GM19455 (cell line): Measurements from ENCODE around the gene SAA1.

Experiments
- ATAC-seq: cut with Tn5 transposase; IDR thresholded peaks from one replicate; pipeline ENCODE4 v1.9.1; 2021; ENCODE audit not compliant: unreplicated experiment

Gene SAA1

GRCh38 chr11:18265949-18266348 is at the start of gene SAA1:
TSS of gene SAA1 (plus strand) at chr11:18266264. CDS start at chr11:18266888, 624 bp downstream.
- no peak for ATAC-seq

GRCh38 chr11:18221274-18221876 is 44.7 kb upstream of the SAA1 start:
- no peak for ATAC-seq

GRCh38 chr11:18222814-18223421 is 43.1 kb upstream of the SAA1 start:
- no peak for ATAC-seq

- no peak for ATAC-seq
Observed at GRCh38 chr11:18223591-18224387, 42.3 kb upstream of the SAA1 start.

GRCh38 chr11:18225913-18226312 is 40.2 kb upstream of the SAA1 start:
- no peak for ATAC-seq

- peak; percentile 97 for ATAC-seq
Observed at GRCh38 chr11:18229501-18229900, 36.6 kb upstream of the SAA1 start.

GRCh38 chr11:18230859-18231258 is 35.2 kb upstream of the SAA1 start:
- no peak for ATAC-seq

GRCh38 chr11:18233912-18234311 is 32.2 kb upstream of the SAA1 start:
- ATAC-seq, result no peak

- no peak for ATAC-seq
Observed at GRCh38 chr11:18235394-18236334, 30.4 kb upstream of the SAA1 start.

GRCh38 chr11:18236664-18237356 is 29.3 kb upstream of the SAA1 start, which contains the start of gene SAA4:
TSS of gene SAA4 (minus strand) at chr11:18236802. CDS start at chr11:18235926, 876 bp downstream.
- ATAC-seq, result no peak

GRCh38 chr11:18239655-18240054 is 26.4 kb upstream of the SAA1 start:
- no peak for ATAC-seq

GRCh38 chr11:18243783-18244362 is 22.2 kb upstream of the SAA1 start:
- ATAC-seq, result no peak

- no peak for ATAC-seq
Observed at GRCh38 chr11:18245396-18245795, 20.7 kb upstream of the SAA1 start.

- peak; percentile 80 for ATAC-seq
Observed at GRCh38 chr11:18246379-18247190, 19.5 kb upstream of the SAA1 start.

GRCh38 chr11:18247191-18247581 is 18.9 kb upstream of the SAA1 start:
- peak; percentile 6 for ATAC-seq

GRCh38 chr11:18248561-18248960 is 17.5 kb upstream of the SAA1 start, which contains the start of gene SAA2:
TSS of gene SAA2 (minus strand) at chr11:18248668. CDS start at chr11:18248011, 657 bp downstream.
- no peak for ATAC-seq

GRCh38 chr11:18253233-18253632 is 12.8 kb upstream of the SAA1 start:
- no peak for ATAC-seq

GRCh38 chr11:18253778-18254338 is 12.2 kb upstream of the SAA1 start:
- ATAC-seq, result no peak
